Tongue (tissue), 2 donors: ENCODE measurements around the gene DUSP5. TPM values are rescaled to one million over a fixed set of nuclear protein-coding genes. Genes with fewer than 3 reads are reported as not detected.
"Not testable (repeated sequence)": the region's sequence is repeated elsewhere in the genome, so short reads cannot be mapped to it uniquely, and the experiment has no call there.

Experiments
- DNase-seq: peaks from one replicate; pipeline ENCODE4 v3.0.0-alpha.2; 2015
- total RNA-seq: library from RNA; depleted of rRNA; stranded (reverse); fragments of >200 nt; gene quantifications from one replicate; pipeline ENCODE4 v1.2.3, GENCODE V29; 2014

Gene DUSP5
- total RNA-seq, 1 donor from 2014 or later, result 10.5 TPM

DNA sequence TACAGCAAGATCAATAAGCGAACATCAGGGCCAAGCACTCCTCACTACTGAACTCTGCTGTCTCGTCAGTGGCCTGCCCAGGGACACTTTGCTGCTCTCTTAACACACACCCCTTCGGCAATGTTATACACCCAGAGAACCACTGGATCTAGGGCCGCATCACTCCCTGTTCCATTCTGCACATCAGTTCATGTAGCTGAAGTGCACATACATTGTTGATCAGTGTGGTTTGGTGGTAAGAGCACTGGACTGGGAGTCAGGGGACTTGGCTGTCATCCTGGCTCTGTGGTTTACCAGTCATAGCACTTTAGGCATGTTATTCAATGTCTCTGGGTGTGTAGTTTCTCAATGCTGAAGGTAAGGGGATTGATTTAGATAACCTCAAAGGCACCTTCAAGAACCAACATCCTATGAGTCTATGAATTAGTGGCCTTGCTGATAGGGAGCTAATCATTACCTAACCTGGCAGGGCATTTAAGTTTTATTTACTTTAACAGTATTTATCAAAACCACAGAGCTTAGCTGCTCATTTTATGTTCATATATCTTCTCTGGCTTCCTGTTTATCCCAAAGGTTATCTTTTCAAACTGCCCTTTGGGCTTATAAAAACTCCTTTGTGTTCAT is 24.8 kb downstream of the DUSP5 start:
- no peak for DNase-seq

DNA sequence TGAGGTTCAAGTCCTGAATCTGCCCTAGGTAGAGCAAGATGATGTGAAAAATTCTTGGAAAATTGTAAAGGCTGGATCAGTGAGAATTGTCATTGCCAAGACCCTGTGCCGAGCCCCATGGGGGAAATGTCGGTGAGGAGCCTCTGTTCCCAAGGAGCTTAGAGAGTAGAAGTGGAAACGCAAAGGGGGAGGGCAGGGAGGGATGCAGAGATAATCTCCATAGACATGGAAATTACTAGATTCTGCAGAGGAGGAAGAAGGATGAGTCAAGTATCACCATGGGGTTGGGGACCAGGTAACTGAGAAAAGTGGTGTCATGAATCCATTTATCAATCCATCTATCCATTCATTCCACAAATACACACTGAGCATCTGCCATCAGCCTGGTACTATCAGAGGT is 26.0 kb downstream of the DUSP5 start:
- no peak for DNase-seq

DNA sequence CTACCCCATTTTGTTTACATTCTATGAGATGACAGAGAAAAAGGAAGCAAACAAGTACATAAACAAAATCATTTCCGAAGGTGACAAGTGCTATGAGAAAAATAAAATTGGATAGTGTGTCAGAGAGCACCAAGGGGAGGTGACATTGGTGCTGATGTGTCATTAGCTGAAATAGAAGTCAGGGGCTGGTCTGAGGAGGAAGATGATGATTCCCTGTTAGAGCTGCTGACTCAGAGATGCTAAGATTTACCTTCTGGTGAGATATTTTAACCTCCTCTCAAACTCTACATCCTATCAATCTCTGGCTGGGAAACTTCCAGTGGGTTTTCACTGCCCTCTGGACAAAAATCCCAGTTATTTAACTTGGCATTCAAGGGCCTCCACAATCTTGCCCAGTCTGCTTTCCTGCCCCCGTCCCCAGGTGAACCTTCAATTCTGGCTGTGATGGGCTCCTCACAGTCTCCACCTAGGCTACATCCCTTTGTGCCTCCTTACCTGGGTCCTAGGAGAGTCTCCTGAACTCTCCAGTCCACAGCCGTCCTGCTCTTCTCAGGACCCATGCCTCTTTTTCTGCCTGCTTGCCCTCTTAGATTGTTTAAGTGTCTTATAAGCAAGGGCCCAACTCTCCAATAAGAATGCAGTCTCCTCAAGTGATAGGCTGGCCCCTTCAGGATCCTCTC is 26.6 kb downstream of the DUSP5 start:
- DNase-seq, result no peak

DNA sequence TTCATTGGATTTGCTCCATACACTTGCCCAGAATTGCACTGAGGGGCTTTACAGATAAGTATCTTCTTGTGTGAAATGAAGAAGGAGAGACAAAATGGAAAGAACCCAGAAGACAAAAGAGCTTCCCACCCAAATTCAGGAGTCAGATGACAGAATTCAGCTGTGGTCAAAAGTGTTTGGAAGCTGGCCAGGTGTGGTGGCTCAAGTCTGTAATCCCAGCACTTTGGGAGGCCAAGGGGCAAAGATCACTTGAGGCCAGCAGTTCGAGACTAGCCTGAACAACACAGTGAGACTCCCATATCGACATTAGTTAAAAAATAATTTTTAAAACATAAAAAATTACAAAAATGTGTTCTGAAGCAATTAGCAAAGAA is 27.1 kb downstream of the DUSP5 start:
- no peak for DNase-seq

DNA sequence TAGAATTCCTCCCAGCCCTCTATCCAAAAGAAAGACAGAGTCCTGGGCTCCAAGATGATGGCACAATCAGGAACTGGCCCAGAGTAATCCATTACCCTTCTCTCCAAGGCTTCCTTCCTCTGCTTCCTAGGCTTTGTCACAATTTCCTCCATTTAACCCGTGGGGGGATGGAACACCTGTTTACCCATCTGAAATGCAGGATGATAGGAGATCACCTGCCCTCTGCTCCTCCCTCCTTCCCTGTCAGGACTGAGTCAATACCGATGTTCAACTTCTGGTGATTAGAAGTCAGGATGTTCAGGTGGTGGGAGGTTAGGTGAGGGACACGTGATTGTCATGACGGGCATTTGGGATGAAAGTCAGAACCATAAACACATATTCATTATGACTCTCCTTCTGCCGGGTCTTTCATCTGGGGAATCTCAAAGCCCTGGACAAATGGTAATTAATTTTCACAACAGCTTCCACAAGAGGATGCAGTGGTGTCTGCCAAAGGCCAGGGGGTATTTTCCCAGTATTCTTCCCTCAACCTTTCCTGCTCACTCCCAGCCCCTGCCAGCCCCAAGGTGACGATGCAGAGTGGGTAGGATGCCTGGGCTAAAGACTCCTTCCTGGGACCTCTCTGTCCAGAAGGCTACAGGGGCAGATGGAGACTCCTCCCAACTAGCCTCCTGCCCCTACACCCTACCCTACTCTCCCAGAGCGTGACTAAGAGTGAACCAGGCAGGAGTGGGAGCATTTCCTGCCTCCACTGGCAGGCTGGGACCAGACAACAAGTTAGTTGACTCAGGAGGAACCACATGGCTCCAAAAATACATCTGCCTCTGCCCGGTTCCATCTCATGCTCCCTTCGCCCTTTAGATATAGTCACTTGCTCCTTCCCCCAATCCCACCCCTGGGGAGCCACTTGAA is 27.9 kb downstream of the DUSP5 start:
- DNase-seq, result no peak

DNA sequence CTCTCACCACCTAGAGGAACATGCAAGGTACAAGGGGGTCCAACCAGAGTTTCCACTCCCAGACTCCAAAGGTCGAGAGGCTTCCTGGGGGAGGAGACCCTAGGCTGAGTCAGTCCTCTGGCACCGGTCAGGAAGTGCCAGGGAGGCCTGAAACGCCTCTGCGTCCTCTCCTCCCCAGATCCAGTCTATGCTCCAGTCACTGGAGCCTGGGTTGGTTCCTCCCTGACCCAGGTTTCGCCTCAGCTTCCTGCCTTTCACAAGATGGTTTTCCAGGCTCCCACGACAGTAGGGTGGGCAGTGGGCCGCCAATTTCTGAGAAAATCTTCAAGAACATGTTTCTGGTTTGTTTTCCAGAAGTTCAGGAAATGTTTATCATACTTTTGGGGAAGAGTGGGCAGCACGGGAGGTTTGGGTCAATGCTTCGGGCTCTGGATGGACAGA is 30.0 kb downstream of the DUSP5 start:
- DNase-seq, result no peak

DNA sequence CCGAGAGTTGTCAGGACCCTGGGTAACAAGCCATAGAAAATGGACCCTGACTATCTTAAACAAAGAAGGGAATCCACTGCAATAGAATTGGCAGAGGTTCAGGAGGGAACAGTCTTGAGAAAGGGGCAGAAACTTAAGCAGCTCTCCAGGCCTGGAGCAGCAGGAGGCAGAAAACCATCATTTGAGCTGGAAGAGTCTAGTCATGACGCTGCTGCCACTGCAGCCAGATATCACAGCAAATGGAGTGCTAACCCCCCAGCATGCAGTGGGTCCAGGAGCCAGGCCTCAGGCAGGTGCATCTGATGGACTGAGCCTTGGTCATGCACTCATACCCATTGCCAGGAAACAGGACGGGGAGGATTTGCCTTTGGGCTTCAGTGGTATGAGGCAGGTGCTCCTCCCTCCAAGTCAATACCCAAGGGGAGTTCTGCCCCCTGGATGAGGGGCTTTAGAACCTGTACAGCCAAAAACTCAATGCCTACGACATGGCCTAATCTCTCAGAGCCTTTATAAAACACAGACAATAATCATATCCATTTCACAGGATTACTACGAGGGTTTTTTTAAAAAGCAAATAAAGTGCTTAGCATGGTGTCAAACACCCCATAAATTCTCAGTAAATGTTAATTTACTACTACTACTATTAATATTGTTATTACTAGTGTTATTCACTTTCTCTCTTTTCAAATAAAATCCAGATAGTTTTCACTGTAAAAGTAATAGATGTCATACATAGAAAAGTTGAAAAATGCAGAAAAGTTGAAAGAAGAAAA is 30.7 kb downstream of the DUSP5 start:
- DNase-seq, result no peak

DNA sequence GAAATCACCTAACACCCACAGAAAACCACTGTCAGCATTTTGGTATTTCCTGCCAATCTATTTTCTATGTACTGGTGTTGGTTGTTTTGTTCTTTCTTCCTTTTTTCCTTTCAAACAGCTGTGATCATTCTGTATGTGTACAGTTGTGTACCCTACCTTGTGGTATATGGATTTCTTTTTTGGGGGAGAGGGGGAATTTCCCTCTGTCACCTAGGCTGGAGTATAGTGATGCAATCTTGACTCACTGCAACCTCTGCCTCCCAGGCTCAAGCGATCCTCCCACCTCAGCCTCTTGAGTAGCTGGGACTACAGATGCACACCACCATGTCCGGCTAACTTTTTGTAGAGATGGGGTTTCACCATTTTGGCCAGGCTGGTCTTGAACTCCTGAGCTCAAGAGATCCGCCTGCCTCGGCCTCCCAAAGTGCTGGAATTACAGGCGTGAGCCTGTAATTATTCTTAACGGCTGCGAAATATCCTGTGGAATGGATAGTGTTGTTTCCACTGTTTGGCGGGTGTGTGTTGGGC is 31.4 kb downstream of the DUSP5 start:
- not testable (repeated sequence) for DNase-seq

DNA sequence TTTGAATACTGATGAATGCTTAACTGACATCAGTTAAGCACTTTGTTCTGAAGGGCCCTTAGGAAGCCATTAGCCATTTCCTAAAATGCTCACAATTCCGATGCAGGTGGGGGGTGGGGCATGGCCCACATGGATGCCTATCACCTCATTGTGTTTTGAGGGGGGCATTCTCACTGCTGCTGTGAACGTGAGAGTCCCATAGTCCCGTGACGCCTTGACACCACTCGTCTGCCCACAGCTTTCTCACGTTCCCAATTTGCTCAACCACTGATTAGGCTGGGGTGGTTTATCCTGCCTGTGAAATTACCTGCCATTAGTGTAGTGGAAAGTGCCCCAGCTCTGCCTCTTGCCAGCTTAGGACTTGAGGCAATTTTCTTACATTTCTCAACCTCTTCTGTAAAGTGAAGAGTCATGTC is 31.9 kb downstream of the DUSP5 start:
- no peak for DNase-seq

DNA sequence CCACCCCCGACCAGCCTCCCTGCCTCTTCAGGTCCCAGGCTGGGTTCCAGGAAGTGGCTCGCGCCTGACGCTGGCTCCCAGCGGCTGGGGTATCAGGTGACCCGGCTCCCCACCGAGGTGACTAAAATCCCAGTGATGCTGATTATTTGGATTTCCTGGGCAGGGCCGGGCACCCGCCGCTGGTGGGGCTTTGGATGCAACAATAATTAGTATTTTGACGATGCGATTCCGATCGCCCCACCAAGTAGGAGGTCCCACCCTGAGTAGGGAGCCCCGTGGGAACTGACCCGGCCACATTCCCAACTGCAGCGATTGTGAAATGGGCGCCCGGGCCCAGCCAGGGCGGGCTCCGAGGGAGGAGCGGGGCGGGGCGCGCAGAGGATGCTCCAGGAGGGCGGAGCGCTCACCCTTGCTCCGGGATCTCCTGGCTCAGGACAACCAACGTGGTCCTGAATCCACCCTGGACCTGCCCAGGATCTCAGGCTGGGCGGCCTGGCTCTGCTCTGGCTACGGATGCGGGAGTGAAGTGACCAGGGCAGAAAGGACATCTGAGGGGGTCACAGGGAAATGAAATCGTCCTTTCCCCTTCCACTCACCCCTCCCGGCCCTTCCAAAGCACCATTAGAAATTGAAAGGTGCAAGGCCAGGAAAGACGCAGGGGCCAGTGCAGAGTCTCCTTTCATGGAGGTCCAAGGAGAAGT is 32.6 kb downstream of the DUSP5 start:
- DNase-seq, result peak; percentile 20

DNA sequence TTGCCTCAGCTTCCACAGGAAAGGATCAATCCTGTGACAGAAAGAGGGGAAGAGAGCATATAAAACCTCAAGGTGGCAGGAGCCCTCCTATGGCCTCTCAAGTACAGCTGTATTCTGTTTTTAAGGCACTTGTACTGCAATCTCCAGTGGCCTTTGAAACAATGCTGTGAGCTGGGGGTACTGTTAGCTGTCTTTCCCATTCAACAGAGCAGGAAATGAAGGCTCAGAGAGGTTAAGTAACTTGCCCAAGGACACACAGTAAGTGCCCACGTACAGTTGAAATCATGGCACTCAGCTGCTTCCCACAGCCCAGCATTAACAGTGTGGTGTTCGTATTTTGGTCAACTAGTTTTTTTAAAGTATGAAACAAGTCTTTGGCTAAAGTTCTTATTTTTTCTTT is 34.0 kb downstream of the DUSP5 start:
- DNase-seq, result no peak

DNA sequence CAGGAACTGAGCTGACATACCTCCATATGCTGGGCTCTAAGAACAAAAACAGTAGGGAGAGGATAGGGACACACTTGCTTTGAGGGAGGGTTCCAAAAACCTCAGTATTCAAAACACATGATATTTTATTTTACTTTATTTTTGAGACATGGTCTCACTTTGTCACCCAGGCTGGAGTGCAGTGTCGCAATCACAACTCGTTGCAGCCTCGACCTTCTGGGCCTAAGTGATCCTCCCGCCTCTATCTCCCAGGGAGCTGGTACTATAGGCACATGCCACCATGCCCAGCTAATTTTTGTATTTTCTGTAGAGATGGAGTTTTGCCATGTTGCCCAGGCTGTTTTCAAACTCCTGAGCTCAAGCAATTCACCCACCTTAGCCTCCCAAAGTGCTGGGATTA is 34.9 kb downstream of the DUSP5 start:
- not testable (repeated sequence) for DNase-seq

DNA sequence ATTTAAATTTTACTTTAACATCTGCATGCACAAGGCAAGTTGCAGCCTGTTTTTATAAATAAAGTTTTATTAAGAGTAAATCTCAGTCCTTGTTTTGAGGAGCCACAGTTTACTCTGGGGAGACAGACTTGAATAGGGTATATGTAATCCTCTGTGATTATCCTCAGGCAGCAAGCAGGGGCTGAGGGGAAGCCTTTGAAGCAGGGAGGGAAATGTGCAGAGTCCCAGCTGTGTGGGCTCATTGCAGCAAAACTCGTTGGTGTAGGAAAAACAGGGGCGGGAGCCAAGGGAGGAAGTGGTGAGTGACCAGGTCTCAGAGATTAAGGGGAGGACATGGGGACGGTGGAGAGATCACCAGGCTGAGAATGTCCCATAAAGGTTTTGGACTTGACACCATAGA is 35.4 kb downstream of the DUSP5 start:
- no peak for DNase-seq

DNA sequence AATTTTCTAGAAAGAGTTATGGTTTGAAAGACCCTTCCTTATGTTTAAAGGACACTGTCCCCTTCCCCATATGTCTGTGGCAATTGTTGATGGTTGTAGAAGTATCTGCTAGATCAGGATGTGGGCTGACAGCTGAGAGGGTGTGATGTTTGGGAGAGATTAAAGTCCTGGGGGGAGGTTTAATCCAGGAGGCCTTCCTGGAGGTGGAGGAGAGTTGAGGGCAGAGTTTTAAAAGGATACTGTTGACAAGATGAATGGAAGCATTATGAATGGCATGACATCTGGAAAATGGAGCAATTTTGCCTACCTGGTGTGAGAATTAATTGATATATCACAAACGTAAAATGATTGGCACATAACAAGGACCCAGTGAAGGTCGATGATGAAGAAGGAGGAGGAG is 36.9 kb downstream of the DUSP5 start:
- no peak for DNase-seq

DNA sequence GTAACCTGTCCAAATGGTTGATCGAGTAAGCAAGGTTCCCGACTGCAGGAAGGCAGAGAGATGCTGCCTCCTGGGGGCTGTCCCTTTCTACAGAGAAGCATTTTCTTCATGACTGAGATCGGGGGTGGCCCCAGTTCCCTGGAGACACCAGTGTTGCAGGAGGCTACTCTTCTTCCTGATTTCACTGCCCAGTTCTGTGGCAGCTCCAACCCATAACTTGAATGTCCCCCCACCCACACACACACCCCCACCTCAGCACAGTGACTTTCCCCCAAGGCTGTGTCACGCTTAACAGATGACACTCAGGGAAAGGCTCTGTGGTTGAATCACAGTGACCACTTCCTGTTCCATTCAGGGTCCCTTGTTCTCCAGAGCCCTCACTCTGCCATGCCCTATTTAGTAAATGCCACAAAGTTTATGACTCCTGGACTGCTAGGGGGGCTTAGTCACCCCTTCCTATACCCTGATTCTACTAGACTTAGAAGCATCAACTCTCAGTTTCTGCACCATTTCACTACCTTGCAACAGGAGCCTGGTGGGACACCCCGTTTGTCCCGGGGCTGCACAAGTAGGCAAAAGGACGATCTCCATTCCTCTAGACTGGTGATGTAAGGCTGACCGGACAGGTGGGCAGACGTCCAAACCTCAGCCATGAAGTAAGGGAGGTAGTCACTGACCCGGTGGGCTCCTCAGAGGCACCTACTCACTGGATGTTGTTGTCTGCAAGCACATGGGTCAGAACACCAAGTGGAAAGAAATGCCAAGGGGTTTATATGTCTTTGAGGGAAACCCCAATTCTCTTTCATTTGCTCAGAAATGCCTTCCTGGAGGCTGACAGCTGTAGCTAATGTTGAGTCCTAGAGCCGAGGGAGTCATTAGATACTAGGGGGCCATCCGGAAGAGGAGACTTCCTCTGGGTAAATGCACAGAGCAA is 38.5 kb downstream of the DUSP5 start:
- no peak for DNase-seq

DNA sequence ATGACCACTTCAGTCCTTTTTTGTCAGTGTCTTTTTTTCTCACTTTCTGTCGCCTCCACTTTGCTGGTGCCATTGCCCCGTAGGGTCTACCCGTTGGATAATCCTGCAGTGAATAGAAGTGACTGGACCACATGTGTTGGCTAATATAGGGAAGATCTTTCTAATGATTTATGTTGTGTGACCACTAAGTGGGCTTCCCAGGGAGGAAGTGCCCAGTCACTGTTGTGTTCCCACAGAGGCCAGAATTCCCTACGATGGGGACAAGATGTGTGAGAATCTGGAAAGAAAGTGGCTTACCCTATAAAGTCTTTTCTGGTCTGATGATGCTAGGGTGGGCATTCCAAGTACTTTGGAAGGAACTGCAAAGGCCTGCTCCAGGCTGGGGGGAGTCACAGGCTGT is 41.4 kb downstream of the DUSP5 start:
- no peak for DNase-seq

DNA sequence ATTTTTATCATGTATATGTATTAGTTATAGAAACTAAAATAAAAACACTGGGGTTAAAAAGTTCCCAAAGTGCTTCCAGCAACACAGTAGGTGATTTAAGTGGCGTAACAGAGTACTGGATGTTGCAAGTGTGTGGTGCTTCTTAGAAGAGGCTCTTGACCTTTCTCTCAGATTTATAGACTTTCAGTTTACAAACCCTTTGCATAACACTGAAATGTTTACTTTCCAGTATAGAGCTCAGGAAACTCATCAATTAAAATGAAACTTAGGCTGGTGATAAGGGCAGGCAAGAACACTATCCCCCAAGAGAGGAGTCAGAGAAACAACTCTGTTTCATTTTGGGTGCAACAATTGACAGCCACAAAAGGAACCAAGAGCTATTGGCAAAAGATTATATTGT is 42.3 kb downstream of the DUSP5 start:
- no peak for DNase-seq

DNA sequence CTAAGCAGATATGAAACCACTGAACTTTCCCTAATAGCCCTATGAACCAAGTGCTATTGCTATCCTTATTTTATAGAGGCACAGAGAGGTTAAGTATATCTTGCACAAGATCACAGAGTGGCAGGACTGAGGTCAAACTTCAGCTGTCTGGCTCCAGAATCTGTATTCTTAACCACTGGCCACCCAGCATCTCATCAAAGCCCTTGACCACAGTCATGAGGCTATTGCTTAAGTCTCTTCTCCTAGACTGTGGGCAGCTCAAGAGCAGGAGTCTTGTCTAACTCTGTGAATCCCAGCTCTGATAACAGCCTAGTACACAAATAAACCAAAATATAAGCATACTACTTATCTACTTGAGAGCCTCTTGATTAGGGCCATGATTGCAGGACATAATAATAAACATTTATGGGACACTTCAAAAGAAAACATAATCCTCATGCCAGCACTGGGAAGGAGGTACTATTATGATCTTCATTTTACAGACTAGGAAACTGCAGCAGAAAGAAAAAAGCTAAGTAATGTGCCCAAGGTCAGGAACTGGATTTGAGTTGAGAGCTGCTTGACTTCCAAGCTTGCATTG is 47.3 kb downstream of the DUSP5 start:
- no peak for DNase-seq

DNA sequence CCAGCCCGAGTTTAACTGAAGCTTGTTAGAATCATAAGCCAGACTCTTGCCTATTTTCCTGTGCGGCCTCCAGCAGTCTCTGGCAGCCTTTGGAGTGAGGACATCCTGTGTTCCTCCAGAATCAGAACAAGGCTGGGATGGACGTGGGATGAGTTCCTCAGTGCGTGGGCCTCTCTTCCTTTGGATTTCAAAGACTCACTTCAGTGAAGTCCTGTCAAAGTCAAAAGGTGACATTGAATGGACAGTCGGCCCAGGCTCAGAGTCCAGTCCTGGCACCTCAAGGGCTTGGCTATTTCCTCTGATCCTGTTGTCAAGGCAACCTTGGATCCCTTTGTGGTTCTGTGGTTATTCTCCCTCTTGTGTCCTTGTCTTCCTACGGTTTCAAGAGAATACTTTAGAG is 48.4 kb downstream of the DUSP5 start:
- no peak for DNase-seq

DNA sequence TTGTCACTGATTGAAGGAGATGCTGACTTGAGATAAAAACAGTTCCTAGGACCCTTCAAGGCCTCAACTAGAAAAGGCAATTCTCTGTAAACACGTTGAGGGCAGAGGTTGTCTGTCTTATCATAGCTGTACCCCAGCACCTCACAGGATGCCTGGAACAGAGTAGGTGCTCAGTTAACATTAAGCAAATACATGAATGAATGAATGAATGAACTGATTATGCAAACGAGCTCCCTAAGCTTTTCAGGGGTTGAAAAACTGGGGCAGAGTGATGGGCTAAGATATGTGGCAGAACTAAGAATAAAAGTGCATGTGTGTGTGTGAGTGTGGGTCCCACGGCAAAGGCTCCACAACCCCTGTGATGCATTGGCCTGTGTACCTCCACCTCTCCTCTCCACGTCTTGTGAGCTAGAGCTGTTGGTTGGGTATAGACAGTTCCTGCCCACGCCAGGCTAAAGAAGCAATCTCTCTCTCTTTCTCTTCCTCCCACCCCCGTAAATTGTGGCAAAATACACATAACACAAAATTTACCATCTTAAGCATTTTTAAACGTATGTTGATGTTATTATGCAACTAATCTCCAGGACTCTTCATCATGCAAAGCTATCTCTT is 48.9 kb downstream of the DUSP5 start:
- no peak for DNase-seq
